ENCODE data around the gene TMEM132D.

Gene TMEM132D

GRCh38 chr12:129440278-129440677, 463.5 kb downstream of the TMEM132D start:
- DNase-seq (ENCODE audit: low spot score) = no peak

- DNase-seq (ENCODE audit: low spot score) = no peak
Measured at GRCh38 chr12:129434790-129435189, 469.0 kb downstream of the TMEM132D start.

GRCh38 chr12:129428240-129428936, 475.4 kb downstream of the TMEM132D start:
- DNase-seq (ENCODE audit: low spot score) = no peak

GRCh38 chr12:129423041-129423580, 480.7 kb downstream of the TMEM132D start:
- no peak for DNase-seq (ENCODE audit: low spot score)

GRCh38 chr12:129413295-129413694, 490.5 kb downstream of the TMEM132D start:
- no peak for DNase-seq (ENCODE audit: low spot score)

- DNase-seq (ENCODE audit: low spot score) = no peak
Measured at GRCh38 chr12:129409281-129409680, 494.5 kb downstream of the TMEM132D start.

GRCh38 chr12:129404556-129404955, 499.3 kb downstream of the TMEM132D start:
- no peak for DNase-seq (ENCODE audit: low spot score)

- no peak for DNase-seq (ENCODE audit: low spot score)
Measured at GRCh38 chr12:129401572-129401971, 502.3 kb downstream of the TMEM132D start.

GRCh38 chr12:129394177-129394825, 509.5 kb downstream of the TMEM132D start:
- no peak for DNase-seq (ENCODE audit: low spot score)

- no peak for DNase-seq (ENCODE audit: low spot score)
Measured at GRCh38 chr12:129393357-129393937, 510.4 kb downstream of the TMEM132D start.

- no peak for DNase-seq (ENCODE audit: low spot score)
Measured at GRCh38 chr12:129385637-129385990, 518.2 kb downstream of the TMEM132D start.

GRCh38 chr12:129383956-129384355, 519.9 kb downstream of the TMEM132D start:
- no peak for DNase-seq (ENCODE audit: low spot score)

- no peak for DNase-seq (ENCODE audit: low spot score)
Measured at GRCh38 chr12:129381715-129382114, 522.1 kb downstream of the TMEM132D start.

- DNase-seq (ENCODE audit: low spot score) = no peak
Measured at GRCh38 chr12:129379076-129379804, 524.6 kb downstream of the TMEM132D start.

- no peak for DNase-seq (ENCODE audit: low spot score)
Measured at GRCh38 chr12:129378496-129378895, 525.3 kb downstream of the TMEM132D start.

GRCh38 chr12:129373746-129374145, 530.1 kb downstream of the TMEM132D start:
- DNase-seq (ENCODE audit: low spot score) = no peak

GRCh38 chr12:129372876-129373275, 530.9 kb downstream of the TMEM132D start:
- no peak for DNase-seq (ENCODE audit: low spot score)

GRCh38 chr12:129372348-129372747, 531.5 kb downstream of the TMEM132D start:
- no peak for DNase-seq (ENCODE audit: low spot score)

- no peak for DNase-seq (ENCODE audit: low spot score)
Measured at GRCh38 chr12:129371268-129371667, 532.6 kb downstream of the TMEM132D start.

GRCh38 chr12:129366656-129367055, 537.2 kb downstream of the TMEM132D start:
- DNase-seq (ENCODE audit: low spot score) = no peak

- DNase-seq (ENCODE audit: low spot score) = no peak
Measured at GRCh38 chr12:129363041-129363440, 540.8 kb downstream of the TMEM132D start.

- DNase-seq (ENCODE audit: low spot score) = no peak
Measured at GRCh38 chr12:129357233-129357632, 546.6 kb downstream of the TMEM132D start.
